ENCODE measurements around the gene MINDY2. TPM values are rescaled to one million over a fixed set of nuclear protein-coding genes. Genes with fewer than 3 reads are reported as not detected.
A peak's percentile ranks its signal among the peaks of the same experiment; 100 is the strongest.

MINDY2 gene
- total RNA-seq, 1 experiment from 2014 or later: 25.5 TPM

- intact Hi-C loops (cut with micrococcal nuclease; ENCODE audit: unreplicated experiment): loop anchor here (10.0 kb wide), 1 partner anchor 301 kb away; no protein-coding TSS in a partner anchor
- Mint-ChIP-seq H3K9me3 (ENCODE audit: unreplicated experiment) (no peaks in the 10 kb centered on the region), H3K27me3 (ENCODE audit: insufficient read depth, unreplicated experiment) (no peaks in the 10 kb centered on the region), H3K4me3 (ENCODE audit: unreplicated experiment) (no peak overlapping the region), H3K27ac (ENCODE audit: unreplicated experiment) (no peak overlapping the region), H3K4me1 (ENCODE audit: low read depth, unreplicated experiment) (peaks cover 15% of the 10 kb centered on the region), H3K36me3 (ENCODE audit: insufficient read depth, unreplicated experiment) (peaks cover 10% of the 10 kb centered on the region)
- no peak overlapping the region for H3K4me3 ChIP-seq (ENCODE audit: low read depth, low read length)
- ChIA-PET POLR2A (no interaction called here), CTCF (no interaction called here)
- BruUV-seq (replicated peaks): no TSS peak
- no peak for DNase-seq
- no peak for TF ChIP-seq CTCF (IDR thresholded peaks at IDR 0.05; ENCODE audit: insufficient read depth in 1 of 2, low read depth in 1 of 2, low read length in 1 of 2, severe bottlenecking in 1 of 2, unreplicated experiment in 1 of 2)
- no peaks in the 10 kb centered on the region for H3K36me3 ChIP-seq (ENCODE audit: control insufficient read depth, insufficient read depth, low read length)
- H3K27me3 ChIP-seq (replicated peaks; ENCODE audit: control insufficient read depth, insufficient read depth, low read length): no peaks in the 10 kb centered on the region
- peaks cover 25% of the 10 kb centered on the region for H3K4me1 ChIP-seq
- no peaks in the 10 kb centered on the region for H3K9me3 ChIP-seq
These were observed 24.9 kb upstream of the MINDY2 start for GRCh38 chr15:58746174-58746573.

GRCh38 chr15:58748040-58748851 lies 22.9 kb upstream of the MINDY2 start:
- no peaks in the 10 kb centered on the region for H3K36me3 ChIP-seq (ENCODE audit: control insufficient read depth, insufficient read depth, low read length)
- ChIA-PET CTCF (interaction anchor here (3.0 kb wide), 1 partner anchor 22 kb away, joined by 42 read pairs; the partner anchor contains the start of gene MINDY2), POLR2A (interaction anchor here (2.4 kb wide), 1 partner anchor 23 kb away, joined by 99 read pairs; the partner anchor contains the start of gene MINDY2)
- Mint-ChIP-seq H3K36me3 (ENCODE audit: insufficient read depth, unreplicated experiment) (peaks cover 7% of the 10 kb centered on the region), H3K4me1 (ENCODE audit: low read depth, unreplicated experiment) (peaks cover 8% of the 10 kb centered on the region), H3K4me3 (ENCODE audit: unreplicated experiment) (peak overlapping the region; percentile 87), H3K9me3 (ENCODE audit: unreplicated experiment) (no peaks in the 10 kb centered on the region), H3K27ac (ENCODE audit: unreplicated experiment) (peak overlapping the region; percentile 89), H3K27me3 (ENCODE audit: insufficient read depth, unreplicated experiment) (no peaks in the 10 kb centered on the region)
- intact Hi-C loops (cut with micrococcal nuclease; ENCODE audit: unreplicated experiment): loop anchor here (10.0 kb wide), 1 partner anchor 303 kb away; no protein-coding TSS in a partner anchor
- TF ChIP-seq CTCF (IDR thresholded peaks at IDR 0.05; ENCODE audit: insufficient read depth in 1 of 2, low read depth in 1 of 2, low read length in 1 of 2, severe bottlenecking in 1 of 2, unreplicated experiment in 1 of 2): no peak
- no peak for DNase-seq
- BruUV-seq (replicated peaks): TSS peak; percentile 43
- no peaks in the 10 kb centered on the region for H3K9me3 ChIP-seq
- H3K4me3 ChIP-seq (ENCODE audit: low read depth, low read length): peak overlapping the region; percentile 98
- H3K4me1 ChIP-seq: peaks cover 25% of the 10 kb centered on the region
- H3K27me3 ChIP-seq (replicated peaks; ENCODE audit: control insufficient read depth, insufficient read depth, low read length): no peaks in the 10 kb centered on the region

- Mint-ChIP-seq H3K9me3 (ENCODE audit: unreplicated experiment) (no peaks in the 10 kb centered on the region), H3K4me1 (ENCODE audit: low read depth, unreplicated experiment) (peaks cover 8% of the 10 kb centered on the region), H3K27me3 (ENCODE audit: insufficient read depth, unreplicated experiment) (no peaks in the 10 kb centered on the region), H3K4me3 (ENCODE audit: unreplicated experiment) (peak overlapping the region; percentile 87), H3K27ac (ENCODE audit: unreplicated experiment) (peak overlapping the region; percentile 89), H3K36me3 (ENCODE audit: insufficient read depth, unreplicated experiment) (peaks cover 5% of the 10 kb centered on the region)
- TF ChIP-seq CTCF (IDR thresholded peaks at IDR 0.05; ENCODE audit: insufficient read depth in 1 of 2, low read depth in 1 of 2, low read length in 1 of 2, severe bottlenecking in 1 of 2, unreplicated experiment in 1 of 2): no peak
- ChIA-PET POLR2A (interaction anchor here (1.3 to 2.4 kb wide), 3 partner anchors 22 to 279 kb away, joined by 5 to 99 read pairs (median 6); partner anchors contain the start of gene MINDY2), CTCF (interaction anchor here (1.1 to 3.0 kb wide), 3 partner anchors 22 to 526 kb away, joined by 3 to 42 read pairs (median 5); partner anchors contain the start of gene MINDY2)
- peaks cover 25% of the 10 kb centered on the region for H3K4me1 ChIP-seq
- no peaks in the 10 kb centered on the region for H3K27me3 ChIP-seq (replicated peaks; ENCODE audit: control insufficient read depth, insufficient read depth, low read length)
- no peaks in the 10 kb centered on the region for H3K36me3 ChIP-seq (ENCODE audit: control insufficient read depth, insufficient read depth, low read length)
- intact Hi-C loops (cut with micrococcal nuclease; ENCODE audit: unreplicated experiment): loop anchor here (10.0 kb wide), 1 partner anchor 304 kb away; no protein-coding TSS in a partner anchor
- peak; percentile 60 to 61 for DNase-seq
- no TSS peak for BruUV-seq (replicated peaks)
- H3K9me3 ChIP-seq: no peaks in the 10 kb centered on the region
- H3K4me3 ChIP-seq (ENCODE audit: low read depth, low read length): peak overlapping the region; percentile 98
These were observed 22.1 kb upstream of the MINDY2 start for GRCh38 chr15:58748852-58749531.

All from Caco-2 (cell line).